ENCODE data around the gene ERBB3. TPM values are rescaled to one million over a fixed set of nuclear protein-coding genes. Genes with fewer than 3 reads are reported as not detected.
A peak's percentile ranks its signal among the peaks of the same experiment; 100 is the strongest.

ERBB3 gene
- total RNA-seq, 1 experiment from 2014 or later, result 170 TPM

- intact Hi-C loops (cut with micrococcal nuclease; ENCODE audit: unreplicated experiment), result no loop called here
- H3K36me3 Mint-ChIP-seq (ENCODE audit: insufficient read depth, unreplicated experiment), result peaks cover 25% of the 10 kb centered on the region
Measured at GRCh38 chr12:56145217-56145616, 65.3 kb downstream of the ERBB3 start.

GRCh38 chr12:56146492-56147460 lies 66.8 kb downstream of the ERBB3 start:
- no TSS peak for BruUV-seq (replicated peaks)
- intact Hi-C loops (cut with micrococcal nuclease; ENCODE audit: unreplicated experiment), result no loop called here
- Mint-ChIP-seq H3K27ac (ENCODE audit: unreplicated experiment) (no peak overlapping the region), H3K9me3 (ENCODE audit: low read depth, unreplicated experiment) (no peaks in the 10 kb centered on the region), H3K4me3 (ENCODE audit: low read depth, unreplicated experiment) (no peak overlapping the region), H3K4me1 (ENCODE audit: low read depth, unreplicated experiment) (peaks cover 14% of the 10 kb centered on the region), H3K36me3 (ENCODE audit: insufficient read depth, unreplicated experiment) (peaks cover 36% of the 10 kb centered on the region), H3K27me3 (ENCODE audit: unreplicated experiment) (no peaks in the 10 kb centered on the region)
- DNase-seq, result no peak
- TF ChIP-seq CTCF (IDR thresholded peaks at IDR 0.05; ENCODE audit: unreplicated experiment), result no peak
- CTCF ChIA-PET, result no interaction called here

More at GRCh38 chr12:56145217-56145616, 65.3 kb downstream of the ERBB3 start:
- CTCF ChIA-PET, result no interaction called here
- H3K27me3 Mint-ChIP-seq (ENCODE audit: unreplicated experiment), result no peaks in the 10 kb centered on the region
- H3K27ac Mint-ChIP-seq (ENCODE audit: unreplicated experiment), result no peak overlapping the region
- no peak for DNase-seq
- BruUV-seq (replicated peaks), result no TSS peak
- no peaks in the 10 kb centered on the region for H3K4me1 Mint-ChIP-seq (ENCODE audit: low read depth, unreplicated experiment)
- TF ChIP-seq CTCF (IDR thresholded peaks at IDR 0.05; ENCODE audit: unreplicated experiment), result no peak
- no peak overlapping the region for H3K4me3 Mint-ChIP-seq (ENCODE audit: low read depth, unreplicated experiment)
- no peaks in the 10 kb centered on the region for H3K9me3 Mint-ChIP-seq (ENCODE audit: low read depth, unreplicated experiment)

- H3K27me3 Mint-ChIP-seq (ENCODE audit: unreplicated experiment), result no peaks in the 10 kb centered on the region
- H3K27ac Mint-ChIP-seq (ENCODE audit: unreplicated experiment), result peak overlapping the region; percentile 2
- H3K4me1 Mint-ChIP-seq (ENCODE audit: low read depth, unreplicated experiment), result peaks cover 14% of the 10 kb centered on the region
- no peak for TF ChIP-seq CTCF (IDR thresholded peaks at IDR 0.05; ENCODE audit: unreplicated experiment)
- no peak overlapping the region for H3K4me3 Mint-ChIP-seq (ENCODE audit: low read depth, unreplicated experiment)
- no TSS peak for BruUV-seq (replicated peaks)
- no peaks in the 10 kb centered on the region for H3K9me3 Mint-ChIP-seq (ENCODE audit: low read depth, unreplicated experiment)
- DNase-seq, result no peak
- intact Hi-C loops (cut with micrococcal nuclease; ENCODE audit: unreplicated experiment), result no loop called here
- peaks cover 38% of the 10 kb centered on the region for H3K36me3 Mint-ChIP-seq (ENCODE audit: insufficient read depth, unreplicated experiment)
- CTCF ChIA-PET, result interaction anchor here (2.2 kb wide), 1 partner anchor 39 kb away, joined by 11 read pairs; the partner anchor contains the start of gene SMARCC2
Measured at GRCh38 chr12:56150563-56150962, 70.6 kb downstream of the ERBB3 start.

- TSS peak; percentile 70 for BruUV-seq (replicated peaks)
- H3K4me1 Mint-ChIP-seq (ENCODE audit: low read depth, unreplicated experiment), result peaks cover 14% of the 10 kb centered on the region
- intact Hi-C loops (cut with micrococcal nuclease; ENCODE audit: unreplicated experiment), result no loop called here
- H3K36me3 Mint-ChIP-seq (ENCODE audit: insufficient read depth, unreplicated experiment), result peaks cover 39% of the 10 kb centered on the region
- TF ChIP-seq CTCF (IDR thresholded peaks at IDR 0.05; ENCODE audit: unreplicated experiment), result peak; percentile 69
- no peaks in the 10 kb centered on the region for H3K27me3 Mint-ChIP-seq (ENCODE audit: unreplicated experiment)
- no peaks in the 10 kb centered on the region for H3K9me3 Mint-ChIP-seq (ENCODE audit: low read depth, unreplicated experiment)
- CTCF ChIA-PET, result interaction anchor here (0.8 to 2.2 kb wide), 5 partner anchors 23 to 38 kb away, joined by 3 to 11 read pairs (median 4); partner anchors contain the start of genes ESYT1, SMARCC2 and ZC3H10
- H3K4me3 Mint-ChIP-seq (ENCODE audit: low read depth, unreplicated experiment), result peak overlapping the region; percentile 73
- H3K27ac Mint-ChIP-seq (ENCODE audit: unreplicated experiment), result peak overlapping the region; percentile 78
- peak; percentile 84 for DNase-seq
Measured at GRCh38 chr12:56151672-56152131, 71.7 kb downstream of the ERBB3 start.
